HG03442 (cell line): ENCODE results near the gene SORT1.
"Not testable (repeated sequence)": the region's sequence is repeated elsewhere in the genome, so short reads cannot be mapped to it uniquely, and the experiment has no call there.

Source experiments
- ATAC-seq: cut with Tn5 transposase; IDR thresholded peaks from one replicate; pipeline ENCODE4 v1.9.1; 2021; ENCODE audit warnings: mild to moderate bottlenecking, moderate library complexity; ENCODE audit not compliant: unreplicated experiment

SORT1 gene

GRCh38 chr1:109397581-109398342 is at the start of gene SORT1:
Gene SORT1, minus strand, starts transcription at chr1:109397918. Its CDS starts 26 bp downstream, at chr1:109397892.
- peak; percentile 76 for ATAC-seq

GRCh38 chr1:109445949-109446695 is 48.4 kb upstream of the SORT1 start:
- ATAC-seq: not testable (repeated sequence)

- ATAC-seq: no peak
Observed at GRCh38 chr1:109444346-109444745, 46.6 kb upstream of the SORT1 start.

GRCh38 chr1:109443476-109443875 is 45.8 kb upstream of the SORT1 start:
- ATAC-seq: no peak

DNA sequence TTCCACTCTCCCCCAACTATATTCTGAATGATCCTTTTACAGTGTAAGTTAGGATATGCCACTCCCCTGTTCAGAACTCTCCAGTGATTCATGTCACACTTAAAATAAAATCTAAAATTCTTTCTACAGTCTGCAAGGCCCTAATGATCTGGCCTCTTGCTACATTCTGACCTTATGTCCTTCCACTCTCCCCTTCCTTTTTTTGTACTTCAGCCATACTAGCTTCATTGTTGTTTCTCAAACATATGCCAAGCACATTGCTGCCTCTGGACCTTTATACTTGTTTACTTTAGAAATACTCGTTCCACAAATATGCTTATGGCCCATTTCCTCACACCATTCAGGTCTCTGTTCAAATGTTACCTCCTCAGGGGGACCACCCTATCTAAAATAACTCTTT is 43.4 kb upstream of the SORT1 start:
- ATAC-seq: no peak

GRCh38 chr1:109438798-109439297 is 41.1 kb upstream of the SORT1 start:
- peak; percentile 67 for ATAC-seq

DNA sequence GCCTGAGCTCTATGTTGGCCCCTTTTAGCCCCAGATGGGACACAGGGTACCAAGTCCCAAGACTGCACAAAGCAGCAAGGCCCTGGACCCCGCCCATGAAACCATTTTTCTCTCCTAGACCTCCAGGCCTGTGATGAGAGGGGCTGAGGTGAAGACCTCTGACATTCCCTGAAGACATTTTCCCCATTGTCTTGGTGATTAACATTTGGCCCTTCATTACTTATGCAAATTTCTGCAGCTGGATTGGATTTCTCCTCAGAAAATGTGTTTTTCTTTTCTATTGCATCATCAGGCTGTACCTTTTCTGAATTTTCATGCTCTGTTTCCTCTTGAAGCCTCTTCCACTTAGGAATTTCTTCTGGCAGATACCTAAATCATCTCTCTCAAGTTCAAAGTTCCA is 36.8 kb upstream of the SORT1 start:
- no peak for ATAC-seq

DNA sequence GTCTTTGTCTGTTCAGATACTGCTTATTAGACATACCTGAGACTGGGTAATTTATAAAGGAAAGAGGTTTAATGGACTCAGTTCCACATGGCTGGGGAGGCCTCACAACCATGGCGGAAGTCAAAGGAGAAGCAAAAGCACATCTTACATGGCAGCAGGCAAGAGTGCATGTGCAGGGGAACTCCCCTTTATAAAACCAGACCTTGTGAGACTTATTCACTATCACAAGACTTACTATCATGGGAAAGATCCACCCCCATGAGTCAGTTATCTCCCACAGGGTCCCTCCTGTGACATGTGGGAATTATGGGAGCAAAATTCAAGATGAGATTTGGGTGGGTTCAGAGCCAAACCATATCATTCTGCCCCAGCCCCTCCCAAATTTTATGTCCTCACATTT is 35.6 kb upstream of the SORT1 start:
- no peak for ATAC-seq

- no peak for ATAC-seq
Observed at GRCh38 chr1:109432336-109432735, 34.6 kb upstream of the SORT1 start.

- ATAC-seq: no peak
Observed at GRCh38 chr1:109427171-109427467, 29.4 kb upstream of the SORT1 start.

- ATAC-seq: peak; percentile 95
Observed at GRCh38 chr1:109426281-109427170, 28.8 kb upstream of the SORT1 start, which contains the start of gene PSMA5. Gene PSMA5, minus strand, starts transcription at chr1:109426448. Its CDS starts 118 bp downstream, at chr1:109426330.

DNA sequence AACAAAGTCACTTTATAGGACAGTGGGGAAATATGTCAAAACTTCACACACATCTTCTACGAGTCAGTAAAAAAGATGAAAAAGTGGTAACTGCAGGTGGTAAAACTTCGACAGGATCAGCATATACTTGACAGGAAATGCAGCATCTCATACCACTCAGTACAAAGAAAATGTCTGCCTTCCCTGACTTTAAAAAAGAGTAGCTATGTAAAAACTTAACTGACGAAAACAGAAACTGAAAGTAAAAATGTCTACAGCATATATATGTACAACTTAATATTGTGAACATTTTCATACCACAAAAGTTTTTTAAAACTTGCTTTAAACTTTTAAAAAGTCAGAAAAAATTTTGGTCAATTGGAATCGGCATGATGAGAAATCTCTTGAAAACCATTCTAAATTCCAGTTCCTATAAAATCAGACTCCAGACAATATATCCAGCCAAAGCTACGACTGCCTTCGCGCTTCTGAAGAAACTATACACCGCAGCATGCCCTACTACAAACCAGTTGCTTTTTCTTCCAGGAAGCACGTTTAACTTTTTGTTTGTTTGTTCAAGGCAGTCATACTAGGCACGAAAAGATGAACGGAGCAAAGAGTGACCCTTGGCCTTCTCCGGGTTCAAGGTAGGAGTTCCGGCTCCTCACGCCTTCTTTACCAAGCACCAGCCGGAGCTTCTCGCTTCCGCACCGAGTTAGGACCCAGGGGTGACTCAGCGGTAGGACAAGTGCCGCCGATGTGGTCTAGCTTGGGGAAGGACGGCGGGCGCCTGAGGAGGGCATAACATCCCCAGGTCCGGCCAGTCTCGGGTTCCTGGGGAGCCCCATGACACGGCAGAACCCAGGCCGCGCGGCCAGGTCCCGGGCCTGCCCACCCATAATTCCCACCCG is 27.9 kb upstream of the SORT1 start:
- ATAC-seq: peak; percentile 31

GRCh38 chr1:109423498-109423897 is 25.8 kb upstream of the SORT1 start:
- no peak for ATAC-seq

GRCh38 chr1:109412551-109412950 is 14.8 kb upstream of the SORT1 start:
- no peak for ATAC-seq

GRCh38 chr1:109404838-109405237 is 7.1 kb upstream of the SORT1 start:
- ATAC-seq: no peak

DNA sequence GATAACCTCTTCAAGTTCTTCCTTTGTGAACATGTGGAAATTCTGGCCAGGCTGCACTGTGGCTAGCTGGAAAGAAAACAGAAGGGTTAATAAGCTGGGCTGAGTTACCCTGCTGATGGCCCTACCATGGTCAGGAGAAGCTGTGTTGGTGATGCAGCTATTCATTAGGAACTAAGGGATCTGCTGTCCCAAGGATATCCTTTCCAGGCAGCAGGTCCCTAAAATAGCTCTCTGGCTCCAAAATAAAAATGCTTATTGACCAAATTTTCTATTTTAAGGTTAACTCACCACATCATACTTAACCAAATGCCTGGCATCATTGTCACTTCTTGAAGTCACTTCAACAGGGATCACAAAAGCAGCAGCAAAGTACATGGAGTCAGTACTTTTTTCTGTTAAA is 4.3 kb upstream of the SORT1 start:
- no peak for ATAC-seq

DNA sequence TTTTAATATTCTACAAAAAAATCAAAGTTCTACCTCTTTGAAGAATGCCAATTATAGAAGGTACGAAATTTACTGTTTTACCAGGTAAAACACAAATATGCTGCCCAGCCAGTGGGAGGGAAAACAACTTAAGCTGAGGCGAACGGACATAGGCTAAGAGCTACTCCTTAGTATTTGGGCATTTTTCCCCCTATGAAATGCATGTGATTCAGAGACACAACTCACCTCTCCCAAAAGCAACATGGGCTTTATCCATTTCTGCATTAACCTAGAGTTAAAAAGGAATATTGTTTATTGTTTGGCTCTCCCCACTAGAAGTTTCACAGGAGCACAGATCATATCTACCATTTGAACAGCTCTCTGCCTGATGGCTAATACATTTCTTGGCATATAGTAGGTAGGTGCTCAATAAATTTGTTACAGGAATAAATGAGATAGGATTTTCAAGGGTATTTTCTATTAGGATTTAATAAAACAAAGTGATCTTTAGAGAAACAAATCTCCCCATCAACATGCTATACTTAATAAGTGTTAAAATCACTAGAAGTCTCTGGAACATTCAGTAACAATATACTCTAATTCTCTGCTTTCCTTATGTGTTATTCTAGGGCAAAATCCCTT is 2.4 kb upstream of the SORT1 start:
- ATAC-seq: no peak

- no peak for ATAC-seq
Observed at GRCh38 chr1:109399326-109399957, 1.7 kb upstream of the SORT1 start.
